IMR-90 (cell line): ENCODE measurements around the gene HJURP. TPM values are rescaled to one million over a fixed set of nuclear protein-coding genes. Genes with fewer than 3 reads are reported as not detected.

Experiments used
- ATAC-seq: fragments of 200-7000 bp; cut with Tn5 transposase; 2 replicates; pipeline ENCODE4 v1.9.1; 2020; ENCODE audit warnings: low read depth, mild to moderate bottlenecking, moderate library complexity
- BruUV-seq: library from RNA; stranded (reverse); fragments of 400-500 nt; replicated peaks from 2 replicates; lab custom pipeline; 2021; lab: Mats Ljungman, UMichigan
- CTCF ChIA-PET: fragments of 300-600 bp; formaldehyde crosslinking; extraction: SDS; loops from one replicate; lab custom pipeline; 2021; ENCODE audit warnings: antibody characterized with exemption; lab: Yijun Ruan, JAX
- POLR2A ChIA-PET: fragments of 300-600 bp; sonication (Branson Sonifier 250); formaldehyde crosslinking; loops from one replicate; lab custom pipeline; 2022; ENCODE audit warnings: antibody characterized with exemption; ENCODE audit not compliant: unreplicated experiment; lab: Charles Lee
- DNase-seq: peaks from one replicate; pipeline ENCODE4 v3.0.0; 2013
- H2AFZ ChIP-seq: replicated peaks from 2 replicates; pipeline ENCODE3; 2013; ENCODE audit warnings: low read length, mild to moderate bottlenecking; ENCODE audit not compliant: poor library complexity
- H2AK5ac ChIP-seq: 2 replicates; pipeline ENCODE4 v1.6.1; 2013; ENCODE audit warnings: low read depth, low read length, inconsistent platforms
- H2AK9ac ChIP-seq: replicated peaks from 2 replicates; pipeline ENCODE3; 2013; ENCODE audit warnings: mild to moderate bottlenecking, low read depth, low read length, moderate library complexity; ENCODE audit not compliant: poor library complexity
- H2BK120ac ChIP-seq: 2 replicates; pipeline ENCODE4 v1.6.1; 2013; ENCODE audit warnings: low read depth, low read length, inconsistent platforms
- H2BK15ac ChIP-seq: 3 replicates; pipeline ENCODE4 v1.6.1; 2013; ENCODE audit warnings: low read depth, low read length, inconsistent platforms
- H2BK20ac ChIP-seq: 2 replicates; pipeline ENCODE4 v1.6.1; 2013; ENCODE audit warnings: low read depth, mild to moderate bottlenecking, inconsistent platforms, low read length, moderate library complexity
- H2BK5ac ChIP-seq: 2 replicates; pipeline ENCODE4 v1.6.1; 2013; ENCODE audit warnings: mild to moderate bottlenecking, low read depth, low read length, inconsistent platforms; ENCODE audit not compliant: poor library complexity, severe bottlenecking
- H3K14ac ChIP-seq: replicated peaks from 2 replicates; pipeline ENCODE4 v1.6.1; 2013; ENCODE audit warnings: low read depth, low read length, inconsistent platforms
- H3K18ac ChIP-seq: 2 replicates; pipeline ENCODE4 v1.6.1; 2013; ENCODE audit warnings: low read depth, low read length, control low read depth
- H3K23ac ChIP-seq: 2 replicates; pipeline ENCODE4 v1.6.1; 2013; ENCODE audit warnings: low read depth, low read length, inconsistent platforms
- H3K27ac ChIP-seq: 2 replicates; pipeline ENCODE4 v1.5.1; 2013; ENCODE audit warnings: mild to moderate bottlenecking, control low read depth, low read length; ENCODE audit not compliant: insufficient read depth
- H3K27me3 ChIP-seq: 2 replicates; pipeline ENCODE4 v1.6.1; 2013; ENCODE audit warnings: low read length; ENCODE audit not compliant: control insufficient read depth, insufficient read depth
- H3K36me3 ChIP-seq: 2 replicates; pipeline ENCODE4 v1.6.1; 2013; ENCODE audit warnings: low read length, mixed read lengths; ENCODE audit not compliant: control insufficient read depth, insufficient read depth
- H3K4ac ChIP-seq: 2 replicates; pipeline ENCODE4 v1.6.1; 2013; ENCODE audit warnings: low read depth, low read length, inconsistent platforms
- H3K4me1 ChIP-seq: 2 replicates; pipeline ENCODE4 v1.6.1; 2013; ENCODE audit warnings: low read length, mixed read lengths; ENCODE audit not compliant: control insufficient read depth, insufficient read depth
- H3K4me2 ChIP-seq: 2 replicates; pipeline ENCODE4 v1.6.1; 2013; ENCODE audit warnings: low read depth, mild to moderate bottlenecking, control low read depth, low read length, moderate library complexity
- H3K4me3 ChIP-seq: 2 replicates; pipeline ENCODE4 v1.5.1; 2013; ENCODE audit warnings: low read depth, mild to moderate bottlenecking, control low read depth, low read length, moderate library complexity; ENCODE audit not compliant: insufficient read depth
- H3K56ac ChIP-seq: 2 replicates; pipeline ENCODE4 v1.6.1; 2013; ENCODE audit warnings: low read length, inconsistent platforms; ENCODE audit not compliant: insufficient read depth; ENCODE audit errors: extremely low read depth
- H3K79me1 ChIP-seq, 2 experiments: 2 replicates each; pipeline ENCODE4 v1.6.1; 2013; ENCODE audit warnings: low read length in 2 of 2, inconsistent platforms in 1 of 2, low read depth in 1 of 2
- H3K9ac ChIP-seq: 2 replicates; pipeline ENCODE4 v1.6.1; 2013; ENCODE audit warnings: low read depth, low read length, control low read depth
- H3K9me1 ChIP-seq: 2 replicates; pipeline ENCODE4 v1.6.1; 2013; ENCODE audit warnings: low read length, inconsistent platforms; ENCODE audit not compliant: insufficient read depth
- H3K9me3 ChIP-seq: 2 replicates; pipeline ENCODE4 v1.6.1; 2013; ENCODE audit warnings: low read length; ENCODE audit not compliant: control insufficient read depth, insufficient read depth
- H4K20me1 ChIP-seq: 2 replicates; pipeline ENCODE4 v1.6.1; 2013; ENCODE audit warnings: low read length, inconsistent platforms; ENCODE audit not compliant: insufficient read depth
- H4K5ac ChIP-seq: 2 replicates; pipeline ENCODE4 v1.6.1; 2013; ENCODE audit warnings: mild to moderate bottlenecking, low read depth, low read length, control low read depth
- H4K8ac ChIP-seq, 2 experiments: 2 replicates each; pipeline ENCODE4 v1.6.1; 2013; ENCODE audit warnings: low read depth in 2 of 2, low read length in 2 of 2, control low read depth in 1 of 2, inconsistent platforms in 1 of 2
- H4K91ac ChIP-seq: 2 replicates; pipeline ENCODE4 v1.6.1; 2013; ENCODE audit warnings: low read depth, low read length, inconsistent platforms; ENCODE audit not compliant: insufficient read depth
- CHD1 ChIP-seq: IDR thresholded peaks from 2 replicates; pipeline ENCODE4 v1.6.1; 2012; ENCODE audit warnings: low read depth, low read length, improper control_type of control experiment
- WGBS, 2 experiments: methylation state at CpG; one replicate each; pipeline versions ENCODE4 v1.1.5 to v1.1.7; 2013; ENCODE audit warnings: missing lambda C conversion rate in 2 of 2; ENCODE audit not compliant: insufficient read length in 1 of 2; ENCODE audit errors: extremely low coverage in 2 of 2; 5-methylcytosine and 5-hydroxymethylcytosine counted together
- dilution Hi-C: fragments of 300-500 bp; cut with HindIII; formaldehyde crosslinking; loops from one replicate; pipeline ENCODE4 v1.14.3; 2018; ENCODE audit warnings: low sequenced_read_pairs; ENCODE audit not compliant: unreplicated experiment
- in situ Hi-C: fragments of 300-500 bp; cut with MboI; formaldehyde crosslinking; loops from 3 replicates; pipeline ENCODE4 v1.14.3; 2019; ENCODE audit warnings: low sequenced_read_pairs, inconsistent platforms, mixed read lengths
- intact Hi-C: fragments of 100-400 bp; cut with micrococcal nuclease; formaldehyde crosslinking; loops from 2 replicates; pipeline ENCODE4 v1.10.0; 2022
- polyA plus RNA-seq, 3 experiments: library from polyadenylated mRNA; depleted of rRNA; stranded (reverse); fragments of >200 nt; gene quantifications; 2 replicates each; pipeline ENCODE4 v1.2.3, GENCODE V29; 2012; ENCODE audit warnings: low replicate concordance in 1 of 3
- total RNA-seq: library from RNA; depleted of rRNA; stranded (reverse); fragments of >200 nt; gene quantifications from 2 replicates; pipeline ENCODE4 v1.2.3, GENCODE V29; 2012

The HJURP gene
- total and polyA plus RNA-seq, 2 of the 4 experiments (the other 2 are of a cell fraction), result 22.6 to 26.5 TPM

GRCh38 chr2:233807966-233808935 lies 46.1 kb downstream of the HJURP start:
- dilution Hi-C loops (no loop called here), intact Hi-C loops (no loop called here), in situ Hi-C loops (no loop called here)
- Histone ChIP-seq H3K79me1 (no peaks in the 10 kb centered on the region), H2BK120ac (no peak overlapping the region), H3K14ac (no peak overlapping the region), H3K4me3 (no peak overlapping the region), H2AK5ac (no peak overlapping the region), H4K5ac (no peak overlapping the region), H3K4ac (no peak overlapping the region), H3K56ac (no peak overlapping the region), H3K27ac (no peak overlapping the region), H4K20me1 (no peaks in the 10 kb centered on the region), H3K18ac (no peak overlapping the region), H3K36me3 (no peaks in the 10 kb centered on the region), H3K9ac (no peak overlapping the region), H2BK20ac (no peak overlapping the region), H4K8ac (no peak overlapping the region), H2AK9ac (no peak overlapping the region), H3K4me1 (no peaks in the 10 kb centered on the region), H4K91ac (no peak overlapping the region), H3K9me3 (no peaks in the 10 kb centered on the region), H2AFZ (no peak overlapping the region), H2BK5ac (no peak overlapping the region), H3K23ac (no peak overlapping the region), H3K4me2 (no peak overlapping the region), H3K9me1 (no peaks in the 10 kb centered on the region), H2BK15ac (no peak overlapping the region), H3K27me3 (peaks cover 39% of the 10 kb centered on the region)
- ChIA-PET POLR2A (no interaction called here), CTCF (no interaction called here)
- no peak for ATAC-seq
- TF ChIP-seq CHD1, result no peak
- 73% methylated on average over 2 of the region's 10 CpGs; no CpG with 5 or more reads in 1 of the 2 experiments for WGBS, 2 experiments
- no peak for DNase-seq
- BruUV-seq, result no TSS peak
